Epithelial cell of prostate (primary cell): ENCODE results near the gene NQO2.
A peak's percentile ranks its signal among the peaks of the same experiment; 100 is the strongest.
"Not testable (repeated sequence)": the region's sequence is repeated elsewhere in the genome, so short reads cannot be mapped to it uniquely, and the experiment has no call there.

Source experiments
- DNase-seq: peaks from one replicate; pipeline ENCODE4 v3.0.0-alpha.2; 2011; ENCODE audit warnings: low read depth, low spot score
- H3K27ac ChIP-seq: fragments of 450-650 bp; 2 replicates; pipeline ENCODE4 v1.5.1; 2017; ENCODE audit warnings: mild to moderate bottlenecking

The NQO2 gene

DNA sequence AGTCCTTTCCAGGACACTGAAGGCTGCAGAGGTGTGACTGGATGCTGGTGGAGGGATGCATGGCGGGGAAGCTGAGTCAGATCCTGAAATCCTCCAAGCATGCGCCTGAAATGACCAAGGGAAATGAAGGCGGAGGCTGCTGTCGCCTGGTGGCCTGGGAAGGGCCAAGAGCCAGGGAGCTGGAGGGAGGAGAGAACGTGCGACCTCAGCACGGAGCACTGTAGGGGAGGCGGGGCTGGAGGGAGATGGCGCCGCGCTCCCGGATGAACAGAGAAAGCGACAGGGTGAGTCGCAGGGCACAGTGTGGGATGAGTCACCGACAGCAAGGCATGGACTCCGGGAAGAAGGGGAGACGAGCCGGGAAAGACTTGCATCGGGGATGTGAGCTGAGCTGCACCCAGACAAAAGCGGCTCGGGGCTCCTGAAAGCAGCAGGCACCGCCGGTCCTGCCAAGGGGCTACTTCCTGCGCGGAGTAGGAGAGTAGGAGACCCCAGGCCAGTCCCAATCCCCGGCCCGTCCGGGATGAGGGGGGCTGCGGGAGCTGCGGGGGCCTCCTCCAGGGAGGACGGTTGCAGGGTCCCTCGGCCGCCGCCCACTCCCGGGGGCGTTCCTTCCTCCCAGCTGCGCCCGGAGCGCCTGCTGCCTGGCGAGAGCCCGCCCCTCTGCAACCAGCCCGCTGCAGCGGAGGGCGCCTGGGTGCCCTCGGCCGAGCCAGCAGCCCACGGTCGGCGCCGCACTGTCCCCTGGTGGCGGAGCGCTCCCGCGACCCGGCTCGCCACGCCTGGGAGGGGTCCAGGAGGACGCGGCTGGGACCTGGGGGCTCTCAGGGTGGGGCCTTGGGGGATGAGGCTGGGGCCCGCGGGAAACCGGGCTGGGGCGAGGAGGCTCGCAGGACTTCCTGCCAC, 11.0 kb upstream of the NQO2 start:
- peak overlapping the region; percentile 96 for H3K27ac ChIP-seq
- peak; percentile 61 for DNase-seq

GRCh38 chr6:2989332-2990247, 10.1 kb upstream of the NQO2 start:
- peak overlapping the region; percentile 96 for H3K27ac ChIP-seq
- peak; percentile 87 for DNase-seq

DNA sequence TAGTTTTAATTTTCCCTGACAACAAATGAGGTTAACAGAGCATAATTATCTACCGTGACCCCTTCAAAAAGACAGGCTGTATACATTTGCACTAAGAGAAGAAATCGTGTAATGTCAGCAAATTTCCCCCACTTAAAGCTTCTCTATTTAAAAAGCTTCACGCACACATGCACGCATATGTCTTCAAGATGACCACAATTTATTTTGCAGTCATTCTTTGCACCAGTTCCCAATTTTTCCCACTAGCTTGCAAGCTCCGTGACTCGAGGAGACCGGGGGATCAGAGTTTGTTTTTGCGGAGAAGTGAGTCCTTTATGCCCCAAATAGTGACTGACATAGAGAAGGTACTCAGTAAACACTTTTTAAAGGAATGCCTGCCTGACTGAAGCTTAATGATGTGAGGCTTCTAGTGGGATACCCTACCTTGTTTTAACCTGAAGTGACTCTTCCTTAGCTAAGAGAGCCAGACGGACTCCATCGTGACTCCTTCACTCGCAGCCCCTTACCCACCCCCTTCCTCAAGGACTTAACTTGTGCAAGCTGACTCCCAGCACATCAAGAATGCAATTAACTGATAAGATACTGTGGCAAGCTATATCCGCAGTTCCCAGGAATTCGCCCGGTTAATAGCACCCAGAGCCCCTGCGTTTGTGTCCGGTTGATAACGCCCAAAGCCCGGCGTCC, 9.3 kb upstream of the NQO2 start:
- DNase-seq = no peak
- peak overlapping the region; percentile 96 for H3K27ac ChIP-seq

GRCh38 chr6:2990932-2991506, 8.7 kb upstream of the NQO2 start:
- peak overlapping the region; percentile 96 for H3K27ac ChIP-seq
- no peak for DNase-seq

DNA sequence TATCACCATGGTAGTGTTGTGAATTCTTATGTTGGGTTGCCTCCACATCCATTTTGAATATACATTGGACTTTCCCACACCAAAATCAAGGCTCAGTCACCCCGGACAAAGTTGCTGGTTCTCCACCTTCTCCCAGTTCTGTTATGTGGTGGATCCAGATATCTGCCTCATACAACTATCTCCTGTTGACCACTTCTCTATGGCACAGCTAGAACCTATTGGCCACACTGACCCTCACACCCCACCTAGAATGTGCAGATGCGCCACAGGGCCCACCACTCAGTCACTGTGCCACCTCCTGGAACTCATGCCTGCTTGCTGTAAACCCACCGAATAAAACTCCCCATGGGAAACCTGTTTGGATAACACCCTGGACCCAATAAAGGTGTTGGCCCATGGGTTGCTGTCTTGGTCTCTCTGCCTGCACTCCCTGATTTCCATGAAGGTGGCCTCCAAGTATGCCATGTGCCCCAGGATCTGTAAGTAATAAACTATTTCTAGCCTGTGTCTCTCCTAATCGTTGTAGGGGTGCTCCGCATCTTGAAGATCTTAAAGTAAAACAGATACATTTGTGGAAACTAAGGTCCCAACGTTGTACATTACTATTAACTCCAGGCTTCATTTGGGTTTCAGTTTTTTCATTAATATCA, 7.2 kb upstream of the NQO2 start:
- H3K27ac ChIP-seq = no peak overlapping the region
- no peak for DNase-seq

DNA sequence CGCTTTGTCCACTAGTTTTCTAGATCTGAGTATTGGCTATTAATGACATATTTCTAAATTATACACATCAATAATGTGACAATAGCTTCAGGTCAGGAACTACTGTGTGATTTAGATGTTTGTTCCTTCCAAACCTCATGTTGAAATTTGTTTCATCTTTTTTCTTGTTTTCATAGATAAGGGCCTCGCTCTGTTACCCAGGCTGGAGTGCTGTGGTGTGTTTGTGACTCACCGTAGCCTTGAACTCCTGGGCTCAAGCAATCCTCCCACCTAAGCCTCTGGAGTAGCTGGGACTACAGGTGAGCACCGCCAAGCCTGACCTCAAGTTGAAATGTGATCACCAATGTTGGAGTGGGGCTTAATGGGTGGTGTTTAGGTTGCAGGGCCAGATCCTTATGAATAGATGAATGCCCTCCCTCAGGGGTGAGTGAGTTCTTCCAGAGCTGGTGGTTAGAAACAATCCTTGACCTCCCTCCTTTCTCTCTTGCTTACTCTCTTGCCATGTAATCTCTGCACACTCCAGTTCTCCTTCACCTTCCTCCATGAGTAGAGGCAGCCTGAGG, 5.9 kb upstream of the NQO2 start:
- no peak overlapping the region for H3K27ac ChIP-seq
- no peak for DNase-seq

- peak overlapping the region; percentile 32 for H3K27ac ChIP-seq
- DNase-seq = not testable (repeated sequence)
Observed at GRCh38 chr6:2998249-2998997, 1.3 kb upstream of the NQO2 start.

DNA sequence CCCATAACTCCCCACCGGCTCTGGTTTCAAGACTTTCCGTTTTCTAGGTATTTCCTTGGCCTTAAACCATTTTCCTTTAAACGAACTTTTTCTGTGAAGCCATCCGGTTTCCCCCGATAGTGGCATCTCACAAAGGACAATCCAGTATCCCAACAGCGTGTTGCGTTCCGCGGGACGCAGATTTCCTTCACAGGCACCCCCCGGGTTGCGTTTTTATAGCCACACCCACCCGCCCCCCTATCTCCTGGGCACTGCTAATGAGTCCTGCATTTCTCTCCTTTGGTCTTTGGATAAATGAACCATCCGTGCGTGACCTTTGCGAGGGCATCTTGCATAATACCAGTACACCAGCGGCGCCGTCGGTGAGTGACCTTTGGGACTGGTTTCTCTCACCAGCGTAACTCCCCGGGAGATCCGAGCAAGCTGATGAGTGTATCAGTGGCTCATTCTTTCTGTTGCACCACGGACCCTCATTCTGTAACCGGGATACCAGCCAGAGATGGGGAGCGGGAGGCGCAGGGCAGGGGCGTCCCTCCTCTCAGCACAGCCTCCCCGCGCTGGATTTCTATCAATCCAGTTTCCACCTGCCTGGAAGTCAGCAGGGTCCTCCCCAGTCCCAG, 586 bp upstream of the NQO2 start:
- peak overlapping the region; percentile 32 for H3K27ac ChIP-seq
- peak; percentile 73 for DNase-seq

GRCh38 chr6:3001146-3001772, 1.6 kb downstream of the NQO2 start:
- H3K27ac ChIP-seq = peak overlapping the region; percentile 6
- no peak for DNase-seq

GRCh38 chr6:3001773-3002293, 2.1 kb downstream of the NQO2 start:
- H3K27ac ChIP-seq = peak overlapping the region; percentile 6
- DNase-seq = no peak

GRCh38 chr6:3003226-3003625, 3.5 kb downstream of the NQO2 start:
- H3K27ac ChIP-seq, DNase-seq: not testable (repeated sequence)

DNA sequence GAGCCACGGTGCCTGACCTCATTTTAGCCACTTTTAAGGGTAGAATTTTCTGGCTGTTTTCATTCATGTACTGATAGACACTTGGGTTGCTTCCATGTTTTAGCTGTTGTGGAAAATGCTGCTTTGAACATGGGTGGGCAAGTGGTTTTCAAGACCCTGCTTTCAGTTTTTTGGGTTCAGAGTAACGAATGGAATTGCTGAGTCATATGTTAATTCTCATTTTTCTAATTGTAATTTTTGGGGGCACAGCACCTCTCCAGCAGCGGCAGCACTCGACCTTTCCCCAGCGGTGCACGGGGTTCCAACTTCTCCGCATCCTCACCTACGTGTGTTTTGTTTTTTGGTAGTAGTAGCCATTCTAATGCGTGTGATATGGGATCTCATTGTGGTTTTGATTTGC, 5.4 kb downstream of the NQO2 start:
- no peak for DNase-seq
- no peak overlapping the region for H3K27ac ChIP-seq

- no peak overlapping the region for H3K27ac ChIP-seq
- no peak for DNase-seq
Observed at GRCh38 chr6:3005874-3006273, 6.2 kb downstream of the NQO2 start.

DNA sequence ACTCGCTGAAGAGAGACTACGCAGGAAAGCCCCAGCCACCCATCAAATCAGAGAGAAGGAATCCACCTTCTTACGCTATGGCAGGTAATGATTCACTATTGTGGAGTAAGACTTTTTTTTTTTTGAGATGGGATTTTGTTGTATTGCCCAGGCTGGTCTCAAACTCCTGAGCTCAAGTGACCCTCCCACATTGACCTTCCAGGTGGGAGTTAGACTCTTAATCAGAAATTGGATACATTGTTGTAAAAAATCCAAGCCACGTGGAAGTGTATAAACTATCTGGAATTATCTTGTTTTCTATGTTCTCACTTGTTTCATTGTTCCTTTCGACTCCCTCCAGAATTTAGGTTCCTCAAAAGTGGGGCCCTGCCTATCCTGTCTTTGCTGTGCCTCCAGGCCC, 6.8 kb downstream of the NQO2 start:
- H3K27ac ChIP-seq = no peak overlapping the region
- DNase-seq = no peak

GRCh38 chr6:3007571-3007970, 7.9 kb downstream of the NQO2 start:
- no peak for DNase-seq

GRCh38 chr6:3008712-3009265, 9.1 kb downstream of the NQO2 start:
- not testable (repeated sequence) for DNase-seq

More at GRCh38 chr6:3007571-3007970, 7.9 kb downstream of the NQO2 start:
- H3K27ac ChIP-seq = no peak overlapping the region

DNA sequence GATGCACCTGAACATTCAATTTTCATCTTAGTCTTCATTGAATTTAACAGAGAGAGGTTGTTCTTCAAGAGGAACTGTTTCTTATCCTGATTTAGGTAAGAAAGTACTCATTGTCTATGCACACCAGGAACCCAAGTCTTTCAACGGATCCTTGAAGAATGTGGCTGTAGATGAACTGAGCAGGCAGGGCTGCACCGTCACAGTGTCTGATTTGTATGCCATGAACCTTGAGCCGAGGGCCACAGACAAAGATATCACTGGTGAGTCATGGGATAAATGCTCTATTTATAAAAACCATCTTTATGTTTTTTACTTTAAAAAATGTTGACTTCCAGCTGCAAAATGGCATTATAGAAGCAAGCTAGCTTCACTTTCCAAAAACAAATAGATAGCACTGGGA, 10.2 kb downstream of the NQO2 start:
- no peak for DNase-seq
- H3K27ac ChIP-seq = no peak overlapping the region

More at GRCh38 chr6:3008712-3009265, 9.1 kb downstream of the NQO2 start:
- H3K27ac ChIP-seq = not testable (repeated sequence)
